Progenitor cell of endocrine pancreas (in vitro differentiated cells): Measurements from ENCODE around the gene DCDC2B. TPM values are rescaled to one million over a fixed set of nuclear protein-coding genes. Genes with fewer than 3 reads are reported as not detected.
A peak's percentile ranks its signal among the peaks of the same experiment; 100 is the strongest.

ENCODE experiments used
- DNase-seq: peaks from one replicate; pipeline ENCODE4 v3.0.0; 2021; ENCODE audit warnings: low spot score; ENCODE audit not compliant: unreplicated experiment
- H3K27ac Mint-ChIP-seq: 2 replicates; pipeline ENCODE4 v1.8.0; 2021; ENCODE audit warnings: mild to moderate bottlenecking, moderate library complexity, mixed read lengths
- H3K27me3 Mint-ChIP-seq: 2 replicates; pipeline ENCODE4 v1.8.0; 2021; ENCODE audit warnings: mixed read lengths
- H3K36me3 Mint-ChIP-seq: 2 replicates; pipeline ENCODE4 v1.8.0; 2022; ENCODE audit warnings: mixed read lengths; ENCODE audit not compliant: insufficient read depth
- H3K4me1 Mint-ChIP-seq: 2 replicates; pipeline ENCODE4 v1.8.0; 2021; ENCODE audit warnings: low read depth, mixed read lengths
- H3K4me3 Mint-ChIP-seq: 2 replicates; pipeline ENCODE4 v1.8.0; 2021; ENCODE audit warnings: low read depth, mild to moderate bottlenecking, moderate library complexity, mixed read lengths
- H3K9me3 Mint-ChIP-seq: 2 replicates; pipeline ENCODE4 v1.8.0; 2021; ENCODE audit warnings: low read depth, mixed read lengths
- CTCF ChIP-seq: fragments of 200-600 bp; sonication (generic); IDR thresholded peaks from one replicate; pipeline ENCODE4 v1.5.0; 2021; ENCODE audit warnings: antibody characterized with exemption, mild to moderate bottlenecking; ENCODE audit not compliant: unreplicated experiment
- total RNA-seq: library from RNA; stranded (reverse); gene quantifications from 2 replicates; pipeline ENCODE4 v1.2.1, GENCODE V29; 2021

Gene DCDC2B
- total RNA-seq, 1 donor from 2014 or later, result not detected

DNA sequence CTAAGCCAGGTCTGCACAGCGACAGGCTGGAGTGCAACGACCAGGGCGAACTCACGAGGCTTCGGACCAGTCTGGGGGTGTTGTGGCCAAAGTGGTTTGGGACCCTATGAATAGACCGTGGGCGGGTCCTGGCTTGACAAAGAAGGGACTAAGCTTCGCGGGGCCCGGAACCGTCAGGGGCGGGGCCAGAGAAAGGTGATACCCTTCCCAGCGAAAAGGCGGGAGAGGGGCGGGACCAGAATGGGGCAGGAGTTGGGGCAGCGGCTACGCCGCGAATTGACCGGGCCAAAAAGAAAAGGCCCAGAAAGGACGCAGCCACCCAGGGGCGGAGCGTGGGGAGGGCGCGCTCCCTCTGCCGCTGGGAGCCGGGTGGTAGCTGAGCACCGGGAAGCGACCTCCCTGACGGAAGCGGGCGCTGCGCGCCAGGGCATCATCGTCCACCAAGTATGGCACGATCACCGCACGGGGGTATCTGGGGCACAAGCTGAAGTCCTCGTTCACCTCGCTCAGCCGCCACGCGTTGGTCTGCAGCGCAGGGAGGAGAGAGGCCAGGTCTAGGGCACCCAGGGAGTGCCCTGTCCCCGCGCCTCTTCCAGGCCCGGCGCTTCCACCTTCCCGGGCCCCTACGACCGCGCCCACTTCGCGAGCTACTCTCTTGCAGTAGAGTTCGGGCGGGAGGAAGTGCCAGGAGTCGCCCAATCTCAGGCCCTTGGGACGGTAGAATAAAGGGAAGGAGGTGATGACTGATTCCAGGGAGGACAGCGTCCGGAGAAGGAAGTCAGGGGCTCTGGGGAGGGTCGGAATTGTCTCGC, 31.5 kb downstream of the DCDC2B start:
- Mint-ChIP-seq H3K27me3 (no peaks in the 10 kb centered on the region), H3K36me3 (peaks cover 4% of the 10 kb centered on the region), H3K9me3 (no peaks in the 10 kb centered on the region), H3K4me3 (peak overlapping the region; percentile 72), H3K4me1 (peaks cover 14% of the 10 kb centered on the region), H3K27ac (peak overlapping the region; percentile 93)
- peak; percentile 84 for DNase-seq
- TF ChIP-seq CTCF, result peak; percentile 33

GRCh38 chr1:32241001-32241763, 32.3 kb downstream of the DCDC2B start:
- peak overlapping the region; percentile 72 for H3K4me3 Mint-ChIP-seq
- peaks cover under 1% of the 10 kb centered on the region for H3K36me3 Mint-ChIP-seq
- H3K27me3 Mint-ChIP-seq, result no peaks in the 10 kb centered on the region
- H3K9me3 Mint-ChIP-seq, result no peaks in the 10 kb centered on the region
- peak overlapping the region; percentile 93 for H3K27ac Mint-ChIP-seq
- peaks cover 12% of the 10 kb centered on the region for H3K4me1 Mint-ChIP-seq
- DNase-seq, result peak; percentile 39
- TF ChIP-seq CTCF, result no peak

DNA sequence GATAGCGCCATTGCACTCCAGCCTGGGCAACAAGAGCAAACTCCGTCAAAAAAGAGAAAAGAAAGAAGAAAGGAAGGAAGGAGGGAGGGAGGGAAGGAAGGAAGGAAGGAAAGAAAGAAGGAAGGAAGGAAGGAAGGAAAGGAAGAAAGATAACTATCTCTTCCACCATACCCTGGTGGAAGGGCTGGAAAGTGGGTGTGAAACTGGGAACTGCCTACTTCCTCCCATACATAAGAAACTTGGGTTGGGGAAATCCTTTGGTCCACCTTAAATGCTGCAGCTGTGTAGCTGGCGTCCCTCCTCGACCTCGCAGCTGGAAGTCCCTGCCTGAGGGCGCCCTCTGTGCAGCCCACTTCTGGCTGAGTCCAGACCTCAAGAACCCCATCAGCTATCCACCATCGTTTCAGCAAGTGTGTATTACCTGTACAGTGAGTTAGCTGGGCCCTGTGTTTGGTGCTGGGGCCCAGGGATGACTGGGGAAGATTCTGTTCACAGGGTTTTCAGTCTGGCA, 33.5 kb downstream of the DCDC2B start:
- no peaks in the 10 kb centered on the region for H3K9me3 Mint-ChIP-seq
- no peaks in the 10 kb centered on the region for H3K36me3 Mint-ChIP-seq
- no peak for TF ChIP-seq CTCF
- H3K27ac Mint-ChIP-seq, result peak overlapping the region; percentile 93
- no peaks in the 10 kb centered on the region for H3K27me3 Mint-ChIP-seq
- H3K4me3 Mint-ChIP-seq, result no peak overlapping the region
- DNase-seq, result no peak
- H3K4me1 Mint-ChIP-seq, result peaks cover 11% of the 10 kb centered on the region

DNA sequence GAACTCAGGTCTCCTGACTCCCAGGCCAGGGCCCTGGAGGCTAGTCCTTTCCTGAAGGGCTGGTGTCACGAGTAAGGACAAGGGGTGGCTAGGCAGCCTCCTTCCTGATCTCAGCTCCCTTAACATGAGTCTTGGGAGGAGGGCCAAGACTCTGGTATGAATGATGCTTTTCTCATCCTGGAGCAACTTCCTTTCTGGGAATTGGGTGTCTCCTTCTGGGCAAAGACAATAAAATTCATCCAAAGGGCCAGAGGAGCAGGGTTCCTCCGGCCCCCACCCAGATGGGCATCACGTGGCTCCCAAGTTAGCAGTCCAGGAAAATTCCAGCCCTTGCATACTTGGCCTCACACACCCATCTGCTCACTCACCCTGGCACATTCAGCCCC, 38.0 kb downstream of the DCDC2B start, which contains the start of gene FAM167B:
Gene FAM167B, plus strand, starts transcription at position 335 of the 386 bp plus-strand sequence. CDS start 200 bp downstream, outside the sequence.
- Mint-ChIP-seq H3K4me1 (peaks cover 13% of the 10 kb centered on the region), H3K9me3 (no peaks in the 10 kb centered on the region), H3K27ac (peak within 1 kb of the TSS; percentile 69), H3K27me3 (peaks cover 4% of the 10 kb centered on the region), H3K4me3 (no peak within 1 kb of the TSS), H3K36me3 (no peaks in the 10 kb centered on the region)
- no peak for DNase-seq
- TF ChIP-seq CTCF, result no peak

DNA sequence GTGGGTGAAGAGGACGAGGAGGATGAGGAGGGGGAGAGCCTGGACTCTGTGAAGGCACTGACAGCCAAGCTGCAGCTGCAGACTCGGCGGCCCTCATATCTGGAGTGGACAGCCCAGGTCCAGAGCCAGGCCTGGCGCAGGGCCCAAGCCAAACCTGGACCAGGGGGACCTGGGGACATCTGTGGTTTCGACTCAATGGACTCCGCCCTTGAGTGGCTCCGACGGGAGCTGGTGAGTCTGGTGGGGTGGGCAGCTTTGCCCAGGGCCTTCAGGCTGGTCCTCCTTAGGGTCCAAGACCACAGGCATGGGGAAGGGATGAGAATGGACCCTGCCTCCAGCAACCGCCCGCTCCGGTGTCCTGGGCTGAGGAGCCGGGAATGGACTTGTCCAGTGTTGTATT, 38.6 kb downstream of the DCDC2B start:
- TF ChIP-seq CTCF, result no peak
- Mint-ChIP-seq H3K36me3 (no peaks in the 10 kb centered on the region), H3K27ac (no peak overlapping the region), H3K4me3 (no peak overlapping the region), H3K27me3 (peaks cover 7% of the 10 kb centered on the region), H3K9me3 (no peaks in the 10 kb centered on the region), H3K4me1 (peaks cover 13% of the 10 kb centered on the region)
- DNase-seq, result no peak
